Activated T-cell treated with anti-CD3 and anti-CD28 coated beads, Interleukin-2, amount 50 U/mL, for 1 hour (primary cell): ENCODE data around the gene CPHXL2.

ENCODE experiments used
- DNase-seq: peaks from one replicate; pipeline ENCODE4 v3.0.0-alpha.2; 2020

The CPHXL2 gene

GRCh38 chr16:75676909-75677308 is at the start of gene CPHXL2:
CPHXL2 (minus strand) TSS chr16:75677009; CDS start chr16:75676999, 10 bp downstream.
- no peak for DNase-seq

DNA sequence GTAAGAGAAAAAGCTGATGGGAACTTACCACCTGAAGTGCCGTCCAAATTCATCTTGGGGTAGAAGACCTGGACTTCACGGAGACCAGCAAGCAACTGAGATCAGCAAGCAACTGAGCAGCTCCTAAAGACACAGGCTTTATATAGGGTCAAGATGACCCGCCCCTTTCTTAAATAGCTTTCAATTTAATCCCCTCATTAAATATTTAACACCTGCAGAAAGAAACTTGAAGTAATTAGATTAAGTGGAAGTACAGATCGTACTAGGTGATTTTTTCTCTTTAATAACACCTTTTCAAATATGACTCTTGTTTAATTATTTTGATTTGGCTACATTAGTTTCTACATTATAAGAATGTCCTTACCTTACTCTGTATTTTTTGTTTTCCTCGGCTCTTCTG is 49.6 kb upstream of the CPHXL2 start, which contains the start of gene CPHXL:
Gene CPHXL, minus strand, starts transcription at position 101 of the 400 bp plus-strand sequence. Its CDS starts 48 bp downstream, at position 53.
- no peak for DNase-seq

DNA sequence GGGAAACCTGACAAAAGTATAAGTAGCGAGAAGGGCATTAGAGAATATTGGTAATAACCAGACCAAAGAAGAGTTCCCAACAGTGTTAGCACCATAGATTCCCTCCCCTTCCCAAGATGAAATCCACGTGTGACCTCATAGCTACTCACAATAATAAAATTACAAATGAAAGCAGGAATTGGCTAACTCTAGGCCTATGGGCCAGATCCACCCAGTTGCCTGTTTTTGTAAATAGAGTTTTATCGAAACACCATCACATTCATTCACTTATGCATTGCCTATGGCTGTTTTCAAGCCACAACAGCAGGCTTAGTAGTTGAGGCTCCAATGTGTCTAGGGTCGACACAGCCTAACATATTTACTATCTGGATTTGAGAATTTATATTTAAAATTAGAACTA is 41.6 kb upstream of the CPHXL2 start:
- no peak for DNase-seq

GRCh38 chr16:75714661-75715060 is 37.9 kb upstream of the CPHXL2 start:
- DNase-seq, result no peak

DNA sequence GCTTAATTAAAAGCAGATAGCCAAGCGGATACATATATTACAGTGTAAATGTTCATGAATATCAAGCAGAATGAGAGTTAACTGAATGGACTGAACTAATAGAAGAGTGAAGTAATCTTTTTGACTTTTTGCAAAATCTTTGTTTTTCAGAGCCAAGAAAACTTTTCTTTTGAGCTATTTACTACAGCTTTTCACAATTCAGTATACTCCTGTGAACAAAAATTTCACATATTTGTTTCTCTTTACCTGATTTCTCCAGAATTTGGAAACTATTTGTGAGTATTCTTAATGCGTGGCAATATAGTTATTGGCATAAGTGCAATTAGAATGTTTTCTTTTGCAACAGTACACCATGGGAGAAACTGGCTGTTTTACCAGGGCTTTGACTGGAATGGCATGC is 33.5 kb upstream of the CPHXL2 start:
- no peak for DNase-seq

- DNase-seq, result no peak
Observed at GRCh38 chr16:75703306-75703705, 26.5 kb upstream of the CPHXL2 start.

GRCh38 chr16:75702242-75702641 is 25.4 kb upstream of the CPHXL2 start:
- no peak for DNase-seq

GRCh38 chr16:75701361-75701760 is 24.6 kb upstream of the CPHXL2 start, which contains the start of gene DUXB:
DUXB (minus strand) TSS chr16:75701461; CDS start chr16:75701418, 43 bp downstream.
- DNase-seq, result no peak

GRCh38 chr16:75697571-75697970 is 20.8 kb upstream of the CPHXL2 start:
- DNase-seq, result no peak

DNA sequence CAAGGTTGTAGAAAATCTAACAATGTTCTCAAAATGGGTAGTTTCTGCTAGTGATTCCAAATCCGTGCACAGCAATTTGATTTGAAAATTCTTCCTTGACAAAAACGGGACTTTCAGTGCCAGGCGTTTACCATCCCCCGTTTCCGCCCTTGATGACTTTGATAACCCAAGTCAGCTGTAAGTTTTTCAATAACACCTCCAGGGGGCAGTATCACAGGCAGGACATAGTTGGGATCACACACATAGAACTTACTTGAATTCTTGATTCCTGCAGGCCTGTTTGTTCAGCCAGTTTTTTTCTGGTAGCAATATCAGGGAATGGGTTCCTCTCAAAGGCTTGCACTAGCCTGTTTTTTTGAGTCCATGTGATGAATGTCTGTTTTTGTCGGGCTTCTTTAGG is 18.9 kb upstream of the CPHXL2 start:
- DNase-seq, result no peak

DNA sequence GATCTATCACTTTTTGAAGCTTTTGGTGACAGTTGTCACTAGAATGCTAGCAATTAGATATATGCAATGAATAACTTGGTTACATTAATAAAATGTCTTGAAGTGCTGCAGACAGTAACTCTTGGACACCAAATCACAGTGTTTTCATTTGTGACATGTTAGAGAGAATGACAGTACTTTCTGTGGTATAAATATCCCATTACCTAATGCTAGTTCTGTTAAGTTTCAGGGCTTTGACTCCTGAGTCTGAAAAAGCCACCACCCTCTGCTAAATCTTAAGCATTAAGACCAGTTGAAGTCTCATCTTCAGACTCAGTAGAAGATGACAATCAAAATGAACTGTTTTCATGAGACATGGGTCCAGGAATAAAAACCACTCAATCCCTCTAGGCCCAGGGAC is 10.6 kb upstream of the CPHXL2 start:
- no peak for DNase-seq

DNA sequence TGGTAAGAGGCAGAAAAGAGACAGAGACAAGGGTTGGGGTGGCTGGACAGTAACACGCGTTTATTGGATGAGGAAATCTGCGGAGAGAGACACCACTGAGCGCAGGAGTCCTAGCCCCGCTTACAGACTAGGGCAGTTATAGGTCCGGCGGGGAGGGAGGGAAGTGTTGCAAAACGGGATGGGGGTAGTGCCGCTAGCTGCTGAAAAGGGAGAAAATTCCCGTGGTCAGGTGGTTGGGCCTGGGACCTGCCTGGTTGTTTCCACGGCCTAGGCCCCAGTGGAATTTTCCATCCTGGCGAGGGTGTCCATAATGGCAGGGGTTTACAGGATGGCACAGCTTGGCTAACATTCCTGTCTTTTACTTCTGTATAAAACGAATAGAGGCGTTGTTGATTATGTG is 5.5 kb upstream of the CPHXL2 start:
- DNase-seq, result no peak

- no peak for DNase-seq
Observed at GRCh38 chr16:75679366-75679765, 2.6 kb upstream of the CPHXL2 start.

GRCh38 chr16:75667503-75667902 is 9.3 kb downstream of the CPHXL2 start:
- DNase-seq, result no peak

DNA sequence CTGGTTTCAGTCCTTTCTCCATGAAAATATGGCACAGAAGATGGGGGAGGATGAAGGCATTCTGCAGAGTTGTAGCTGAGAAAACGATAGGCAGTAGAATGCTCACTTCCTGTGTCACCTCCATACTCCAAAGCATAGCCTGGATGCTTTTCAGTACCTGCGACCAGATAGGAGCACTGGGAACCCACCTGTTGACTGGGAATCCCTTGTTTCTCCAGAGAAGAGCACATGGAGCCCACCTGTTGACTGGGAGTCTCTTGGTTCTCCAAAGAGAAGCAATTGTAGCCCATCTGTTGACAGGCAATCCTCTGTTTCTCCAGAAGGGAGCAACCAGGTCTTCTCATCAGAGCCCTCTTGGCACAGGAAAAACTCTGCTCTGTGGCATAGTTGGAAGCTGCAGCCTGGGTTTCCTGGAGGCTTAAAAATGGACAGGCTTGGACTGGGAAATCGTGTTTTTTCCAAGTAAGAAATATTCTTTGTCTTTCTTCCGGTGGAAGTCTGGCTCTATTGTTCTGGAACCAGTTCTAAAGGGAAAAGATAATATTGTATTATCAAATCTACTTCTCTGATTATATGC is 16.0 kb downstream of the CPHXL2 start:
- no peak for DNase-seq

DNA sequence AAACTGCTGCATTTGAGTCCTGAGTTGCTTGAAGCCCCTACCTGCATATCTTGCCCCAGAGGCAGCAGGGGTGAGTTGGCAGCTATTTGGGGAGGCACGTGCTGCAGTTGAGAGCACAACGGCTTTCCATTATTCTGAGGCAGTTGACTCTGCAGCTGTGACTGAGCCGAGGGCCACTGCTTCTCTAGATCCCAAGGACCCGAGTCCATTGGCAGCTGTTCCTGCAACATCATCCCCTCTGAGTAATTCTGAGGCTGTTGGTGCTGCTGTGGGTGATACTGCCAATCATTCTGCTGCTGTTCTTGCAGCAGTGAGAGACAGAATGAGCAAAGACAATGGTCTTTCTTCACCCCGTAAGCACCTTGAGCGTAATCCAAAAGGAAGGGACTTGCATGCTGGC is 16.5 kb downstream of the CPHXL2 start:
- DNase-seq, result no peak

DNA sequence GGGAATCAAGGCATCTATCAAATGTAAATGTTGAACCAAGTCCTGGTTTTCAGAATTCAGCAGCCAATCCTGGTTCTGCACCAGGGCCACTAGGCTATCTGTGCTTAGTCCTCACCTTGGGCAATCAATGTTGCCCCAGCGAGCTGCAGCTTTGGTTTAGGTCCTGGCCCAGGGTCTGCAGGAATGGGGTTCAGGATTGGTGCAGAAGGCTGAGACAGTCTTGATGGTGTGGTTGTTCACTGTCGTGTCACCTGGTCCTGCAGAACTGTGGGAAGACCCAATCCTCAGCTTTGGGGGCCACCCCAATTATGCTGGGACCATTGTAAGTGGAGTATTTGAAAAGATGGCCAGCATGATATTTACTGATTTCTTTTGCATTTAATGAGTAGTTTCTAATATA is 18.6 kb downstream of the CPHXL2 start:
- no peak for DNase-seq

DNA sequence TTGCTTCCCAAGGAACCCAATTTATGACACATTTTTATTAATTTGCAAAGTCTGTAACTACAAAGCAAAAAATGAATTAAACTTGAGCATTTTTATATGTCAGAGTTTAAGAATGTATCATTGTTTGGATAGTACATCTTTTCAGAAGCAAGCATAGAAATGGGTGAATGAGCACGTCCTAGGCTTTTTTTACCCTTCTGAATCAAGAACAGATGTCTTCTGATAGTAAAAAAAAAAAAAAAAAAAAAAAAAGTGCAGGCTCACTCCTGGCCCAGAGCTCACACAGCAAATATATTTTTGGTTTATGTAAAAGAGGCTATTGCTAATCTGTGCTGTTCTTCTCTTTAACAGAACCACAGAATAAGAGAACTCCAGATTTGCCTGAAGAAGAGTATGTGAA is 22.9 kb downstream of the CPHXL2 start:
- no peak for DNase-seq

- peak; percentile 88 for DNase-seq
Observed at GRCh38 chr16:75648265-75649076, 28.3 kb downstream of the CPHXL2 start.

DNA sequence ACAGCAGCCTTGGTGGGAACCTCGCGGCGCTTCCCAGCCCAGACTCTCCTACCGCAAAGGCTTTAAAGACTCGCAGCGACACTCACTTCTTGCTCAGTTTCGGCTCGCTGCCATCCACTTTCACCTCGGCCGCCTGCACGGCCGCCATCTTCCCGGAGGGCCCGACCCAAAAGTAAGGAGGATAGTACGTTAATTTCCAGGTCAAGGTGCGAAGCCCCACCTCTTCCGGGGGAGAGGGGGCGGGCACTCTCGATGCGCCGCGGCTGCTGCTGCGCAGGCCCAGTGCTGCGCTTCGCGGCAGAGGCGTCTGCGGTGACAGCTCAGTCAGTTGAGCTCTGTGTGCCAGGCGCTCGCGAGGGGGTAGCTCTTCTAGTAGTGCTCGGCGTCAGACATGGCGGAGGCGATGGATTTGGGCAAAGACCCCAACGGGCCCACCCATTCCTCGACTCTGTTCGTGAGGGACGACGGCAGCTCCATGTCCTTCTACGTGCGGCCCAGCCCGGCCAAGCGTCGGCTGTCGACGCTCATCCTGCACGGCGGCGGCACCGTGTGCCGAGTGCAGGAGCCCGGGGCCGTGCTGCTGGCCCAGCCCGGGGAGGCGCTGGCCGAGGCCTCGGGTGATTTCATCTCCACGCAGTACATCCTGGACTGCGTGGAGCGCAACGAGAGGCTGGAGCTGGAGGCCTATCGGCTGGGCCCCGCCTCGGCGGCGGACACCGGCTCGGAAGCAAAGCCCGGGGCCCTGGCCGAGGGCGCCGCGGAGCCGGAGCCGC is 29.1 kb downstream of the CPHXL2 start, which contains the start of the genes KARS1 and TERF2IP:
Gene KARS1, minus strand, starts transcription at position 174 of the 773 bp plus-strand sequence. Its CDS starts 26 bp downstream, at position 148.
Gene TERF2IP, plus strand, starts transcription at position 282 of the 773 bp plus-strand sequence. Its CDS starts 110 bp downstream, at position 392.
- peak; percentile 95 for DNase-seq

- no peak for DNase-seq
Observed at GRCh38 chr16:75647112-75647491, 29.7 kb downstream of the CPHXL2 start.

GRCh38 chr16:75644240-75645012 is 32.4 kb downstream of the CPHXL2 start:
- DNase-seq, result no peak

DNA sequence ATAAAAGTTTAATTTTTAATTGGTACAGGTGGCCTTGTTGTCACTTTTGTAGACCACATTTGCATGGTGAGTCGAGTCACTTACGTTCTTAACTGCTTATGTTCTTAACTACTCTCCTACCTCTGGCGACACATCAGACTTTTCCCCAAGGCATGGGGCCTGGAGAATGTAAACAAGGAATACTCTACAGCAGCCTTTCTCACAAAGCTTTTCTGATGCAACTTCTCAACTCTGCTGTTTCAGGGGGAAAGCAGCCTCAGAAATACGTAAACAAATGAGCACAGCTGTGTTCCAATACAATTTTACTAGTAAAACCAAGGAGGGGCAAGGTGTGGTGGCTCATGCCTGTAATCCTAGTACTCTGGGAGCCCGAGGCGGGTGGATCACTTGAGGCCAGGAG is 36.2 kb downstream of the CPHXL2 start:
- no peak for DNase-seq
